ENCODE data around the gene MAP9. TPM values are rescaled to one million over a fixed set of nuclear protein-coding genes. Genes with fewer than 3 reads are reported as not detected.
"Not testable (repeated sequence)": the region's sequence is repeated elsewhere in the genome, so short reads cannot be mapped to it uniquely, and the experiment has no call there.

MAP9 gene
- total and polyA plus RNA-seq, 7 donors: 0.69 to 17.1 (median 9.7) TPM

DNA sequence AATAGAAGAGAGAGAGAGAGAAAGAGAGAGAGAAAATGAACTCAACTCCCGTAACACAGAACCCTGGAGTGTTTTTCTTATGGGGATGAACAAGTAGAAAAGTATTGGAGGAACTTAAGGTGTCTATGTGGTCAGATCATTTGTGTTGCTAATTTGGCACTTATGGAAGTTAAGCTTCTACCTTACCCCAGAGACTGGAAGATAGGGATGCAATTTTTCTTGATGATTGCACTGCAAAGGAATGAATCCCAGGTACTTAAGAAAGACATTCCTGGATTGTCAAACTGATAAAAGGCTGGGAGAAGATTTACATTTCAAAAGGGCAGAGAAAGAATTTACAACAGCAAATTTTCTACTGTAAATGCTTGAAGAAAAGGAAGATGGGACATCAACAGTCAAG, 57.2 kb downstream of the MAP9 start:
- Histone ChIP-seq H3K27me3 (no peaks in the 10 kb centered on the region), H3K36me3 (no peaks in the 10 kb centered on the region), H3K4me3 (no peak overlapping the region), H3K9me3 (peaks cover 0 to 3% (median 0%) of the 10 kb centered on the region in 4 donors), H3K4me1 (no peaks in the 10 kb centered on the region), H3K27ac (no peak overlapping the region)
- no peak for DNase-seq
- TF ChIP-seq, protein P1, sequence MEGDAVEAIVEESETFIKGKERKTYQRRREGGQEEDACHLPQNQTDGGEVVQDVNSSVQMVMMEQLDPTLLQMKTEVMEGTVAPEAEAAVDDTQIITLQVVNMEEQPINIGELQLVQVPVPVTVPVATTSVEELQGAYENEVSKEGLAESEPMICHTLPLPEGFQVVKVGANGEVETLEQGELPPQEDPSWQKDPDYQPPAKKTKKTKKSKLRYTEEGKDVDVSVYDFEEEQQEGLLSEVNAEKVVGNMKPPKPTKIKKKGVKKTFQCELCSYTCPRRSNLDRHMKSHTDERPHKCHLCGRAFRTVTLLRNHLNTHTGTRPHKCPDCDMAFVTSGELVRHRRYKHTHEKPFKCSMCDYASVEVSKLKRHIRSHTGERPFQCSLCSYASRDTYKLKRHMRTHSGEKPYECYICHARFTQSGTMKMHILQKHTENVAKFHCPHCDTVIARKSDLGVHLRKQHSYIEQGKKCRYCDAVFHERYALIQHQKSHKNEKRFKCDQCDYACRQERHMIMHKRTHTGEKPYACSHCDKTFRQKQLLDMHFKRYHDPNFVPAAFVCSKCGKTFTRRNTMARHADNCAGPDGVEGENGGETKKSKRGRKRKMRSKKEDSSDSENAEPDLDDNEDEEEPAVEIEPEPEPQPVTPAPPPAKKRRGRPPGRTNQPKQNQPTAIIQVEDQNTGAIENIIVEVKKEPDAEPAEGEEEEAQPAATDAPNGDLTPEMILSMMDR (IDR thresholded peaks at IDR 0.05): no peak
- TF ChIP-seq POLR2AphosphoS5 (IDR thresholded peaks at IDR 0.05) (no peak), EP300 (IDR thresholded peaks at IDR 0.05) (no peak), POLR2A (IDR thresholded peaks at IDR 0.05) (no peak)
- WGBS, 2 donors: 85 to 91% methylated on average over 1 of the region's 1 CpG
- intact Hi-C loops (cut with DNase I): no loop called here

DNA sequence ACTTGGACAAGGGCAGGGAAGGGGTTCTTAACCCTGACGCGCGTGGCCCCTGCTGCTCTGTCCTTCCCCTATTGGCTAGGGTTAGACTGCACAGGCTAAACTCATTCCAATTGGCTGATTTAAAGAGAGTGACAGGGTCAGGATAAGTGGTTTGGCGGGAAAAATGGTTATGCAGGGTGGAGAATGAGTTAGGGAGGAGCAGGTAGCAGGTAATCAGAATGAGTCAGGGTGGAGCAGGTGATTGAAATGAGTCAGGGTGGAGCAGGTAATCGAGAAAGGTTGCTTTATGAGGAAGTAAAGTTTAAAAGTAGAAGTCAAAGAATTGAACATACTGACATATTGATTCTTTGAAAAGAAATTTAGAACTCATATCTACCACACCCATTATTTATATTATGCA, 64.7 kb downstream of the MAP9 start:
- H3K27me3 ChIP-seq; DNase-seq; H3K4me1 ChIP-seq; H3K9me3 ChIP-seq; H3K27ac ChIP-seq; H3K4me3 ChIP-seq; intact Hi-C loops (cut with DNase I); H3K36me3 ChIP-seq: not testable (repeated sequence)
- 68 to 82% methylated on average over 5 of the region's 5 CpGs for WGBS, 2 donors

GRCh38 chr4:155307731-155308277, 69.0 kb downstream of the MAP9 start:
- no peaks in the 10 kb centered on the region for H3K36me3 ChIP-seq
- 20 to 70% methylated on average over 4 of the region's 4 CpGs for WGBS, 2 donors
- H3K27me3 ChIP-seq: no peaks in the 10 kb centered on the region
- H3K4me1 ChIP-seq: no peaks in the 10 kb centered on the region
- TF ChIP-seq POLR2A (IDR thresholded peaks at IDR 0.05): no peak
- TF ChIP-seq, protein P1 (IDR thresholded peaks at IDR 0.05): no peak
- no peak for TF ChIP-seq POLR2AphosphoS5 (IDR thresholded peaks at IDR 0.05)
- TF ChIP-seq EP300 (IDR thresholded peaks at IDR 0.05): no peak
- H3K9me3 ChIP-seq: no peaks in the 10 kb centered on the region
- DNase-seq: no peak
- intact Hi-C loops (cut with DNase I): no loop called here
- no peak overlapping the region for H3K27ac ChIP-seq
- H3K4me3 ChIP-seq: no peak overlapping the region

DNA sequence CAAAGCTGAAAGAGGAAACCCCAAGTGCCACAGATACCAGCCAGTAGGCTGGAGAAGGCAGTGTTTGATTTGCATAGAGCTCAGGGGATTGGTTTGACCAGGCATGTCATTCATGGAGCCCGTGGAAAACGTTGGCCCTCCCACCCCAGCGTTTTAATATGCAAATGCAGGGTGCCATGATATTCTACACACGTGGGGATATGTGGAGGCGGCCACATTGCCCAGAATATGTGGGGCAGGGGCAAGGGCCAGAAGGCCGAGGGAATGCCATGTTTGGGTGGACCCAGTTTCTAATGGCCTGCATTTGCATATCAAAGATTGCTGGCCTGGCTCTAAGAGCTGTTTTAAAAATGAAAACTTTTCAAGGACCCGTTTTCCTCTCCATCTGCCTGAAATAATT, 71.1 kb downstream of the MAP9 start:
- no peak overlapping the region for H3K27ac ChIP-seq
- no peaks in the 10 kb centered on the region for H3K36me3 ChIP-seq
- 87 to 88% methylated on average over 7 of the region's 7 CpGs for WGBS, 2 donors
- DNase-seq: no peak
- intact Hi-C loops (cut with DNase I): no loop called here
- TF ChIP-seq EP300 (IDR thresholded peaks at IDR 0.05) (no peak), POLR2AphosphoS5 (IDR thresholded peaks at IDR 0.05) (no peak), POLR2A (IDR thresholded peaks at IDR 0.05) (no peak)
- TF ChIP-seq, protein P1 (IDR thresholded peaks at IDR 0.05): no peak
- H3K27me3 ChIP-seq: no peaks in the 10 kb centered on the region
- no peak overlapping the region for H3K4me3 ChIP-seq
- no peaks in the 10 kb centered on the region for H3K9me3 ChIP-seq
- H3K4me1 ChIP-seq: no peaks in the 10 kb centered on the region

GRCh38 chr4:155304375-155304774, 72.4 kb downstream of the MAP9 start:
- Histone ChIP-seq H3K4me1 (no peaks in the 10 kb centered on the region), H3K27me3 (no peaks in the 10 kb centered on the region), H3K9me3 (no peaks in the 10 kb centered on the region), H3K36me3 (no peaks in the 10 kb centered on the region), H3K4me3 (no peak overlapping the region), H3K27ac (no peak overlapping the region)
- WGBS, 2 donors: 18 to 59% methylated on average over 2 of the region's 2 CpGs
- DNase-seq: no peak
- intact Hi-C loops (cut with DNase I): no loop called here
- no peak for TF ChIP-seq EP300 (IDR thresholded peaks at IDR 0.05)
- TF ChIP-seq, protein P1 (IDR thresholded peaks at IDR 0.05): no peak
- TF ChIP-seq POLR2AphosphoS5 (IDR thresholded peaks at IDR 0.05): no peak
- no peak for TF ChIP-seq POLR2A (IDR thresholded peaks at IDR 0.05)

Data from sigmoid colon (tissue), 7 donors.